SK-N-SH (cell line): ENCODE data around the gene PPP1R8.

ENCODE experiments used
- CHD2 ChIP-seq: fragments of 150-350 bp; IDR thresholded peaks from 2 replicates; pipeline ENCODE4 v1.6.1; 2018; ENCODE audit warnings: low read length; ENCODE audit not compliant: partially characterized antibody
- FOXM1 ChIP-seq: IDR thresholded peaks from 2 replicates; pipeline ENCODE4 v1.4.0; 2012; ENCODE audit warnings: low read depth, mild to moderate bottlenecking
- JUND ChIP-seq: IDR thresholded peaks from 2 replicates; pipeline ENCODE4 v1.4.0; 2012
- MEF2A ChIP-seq: IDR thresholded peaks from 2 replicates; pipeline ENCODE4 v1.4.0; 2012; ENCODE audit warnings: low read depth, borderline replicate concordance
- NRF1 ChIP-seq: IDR thresholded peaks from 2 replicates; pipeline ENCODE4 v1.6.1; 2012; ENCODE audit warnings: low read depth, mild to moderate bottlenecking, low read length
- PBX3 ChIP-seq: IDR thresholded peaks from 2 replicates; pipeline ENCODE4; 2012
- RXRA ChIP-seq: IDR thresholded peaks from 2 replicates; pipeline ENCODE4 v1.4.0; 2012; ENCODE audit warnings: low read depth, mild to moderate bottlenecking, borderline replicate concordance
- SMC3 ChIP-seq: IDR thresholded peaks from 2 replicates; pipeline ENCODE4 v1.6.1; 2012; ENCODE audit warnings: low read depth, low read length, improper control_type of control experiment
- TF ChIP-seq, protein P1 (sequence below): fragments of 200-600 bp; sonication (generic); IDR thresholded peaks from 2 replicates; pipeline ENCODE4 v1.6.1; 2017; ENCODE audit warnings: antibody characterized with exemption, mild to moderate bottlenecking, moderate library complexity

GRCh38 chr1:27785781-27786455 is 44.7 kb upstream of the PPP1R8 start:
- TF ChIP-seq MEF2A (no peak), FOXM1 (no peak), NRF1 (no peak), RXRA (no peak), PBX3 (no peak), CHD2 (no peak), JUND (no peak), SMC3 (no peak)
- TF ChIP-seq, protein P1, sequence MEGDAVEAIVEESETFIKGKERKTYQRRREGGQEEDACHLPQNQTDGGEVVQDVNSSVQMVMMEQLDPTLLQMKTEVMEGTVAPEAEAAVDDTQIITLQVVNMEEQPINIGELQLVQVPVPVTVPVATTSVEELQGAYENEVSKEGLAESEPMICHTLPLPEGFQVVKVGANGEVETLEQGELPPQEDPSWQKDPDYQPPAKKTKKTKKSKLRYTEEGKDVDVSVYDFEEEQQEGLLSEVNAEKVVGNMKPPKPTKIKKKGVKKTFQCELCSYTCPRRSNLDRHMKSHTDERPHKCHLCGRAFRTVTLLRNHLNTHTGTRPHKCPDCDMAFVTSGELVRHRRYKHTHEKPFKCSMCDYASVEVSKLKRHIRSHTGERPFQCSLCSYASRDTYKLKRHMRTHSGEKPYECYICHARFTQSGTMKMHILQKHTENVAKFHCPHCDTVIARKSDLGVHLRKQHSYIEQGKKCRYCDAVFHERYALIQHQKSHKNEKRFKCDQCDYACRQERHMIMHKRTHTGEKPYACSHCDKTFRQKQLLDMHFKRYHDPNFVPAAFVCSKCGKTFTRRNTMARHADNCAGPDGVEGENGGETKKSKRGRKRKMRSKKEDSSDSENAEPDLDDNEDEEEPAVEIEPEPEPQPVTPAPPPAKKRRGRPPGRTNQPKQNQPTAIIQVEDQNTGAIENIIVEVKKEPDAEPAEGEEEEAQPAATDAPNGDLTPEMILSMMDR = no peak
